Measurements from ENCODE around the gene EPHB1.

Gene EPHB1

DNA sequence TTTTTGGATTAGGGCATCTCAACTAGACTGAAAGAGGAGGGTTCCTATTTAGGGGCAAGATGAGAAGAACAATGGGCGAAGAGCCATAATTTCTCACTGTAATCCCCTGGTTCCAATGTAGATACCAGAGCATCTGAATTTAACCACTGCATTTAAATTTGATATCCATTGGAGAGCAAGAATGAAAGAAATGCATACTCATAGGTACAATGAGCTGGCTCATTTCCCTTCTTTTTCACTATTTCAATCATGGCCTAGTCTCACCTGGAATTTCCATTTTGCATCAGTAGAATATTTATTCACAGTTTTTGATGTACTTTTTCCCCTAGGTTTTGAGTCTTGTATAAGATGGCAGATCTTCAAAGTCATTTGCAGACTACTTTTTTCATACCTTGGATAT is 13.8 kb downstream of the EPHB1 start:
- DNase-seq (ENCODE audit: low read depth in 3 of 3), result no peak

DNA sequence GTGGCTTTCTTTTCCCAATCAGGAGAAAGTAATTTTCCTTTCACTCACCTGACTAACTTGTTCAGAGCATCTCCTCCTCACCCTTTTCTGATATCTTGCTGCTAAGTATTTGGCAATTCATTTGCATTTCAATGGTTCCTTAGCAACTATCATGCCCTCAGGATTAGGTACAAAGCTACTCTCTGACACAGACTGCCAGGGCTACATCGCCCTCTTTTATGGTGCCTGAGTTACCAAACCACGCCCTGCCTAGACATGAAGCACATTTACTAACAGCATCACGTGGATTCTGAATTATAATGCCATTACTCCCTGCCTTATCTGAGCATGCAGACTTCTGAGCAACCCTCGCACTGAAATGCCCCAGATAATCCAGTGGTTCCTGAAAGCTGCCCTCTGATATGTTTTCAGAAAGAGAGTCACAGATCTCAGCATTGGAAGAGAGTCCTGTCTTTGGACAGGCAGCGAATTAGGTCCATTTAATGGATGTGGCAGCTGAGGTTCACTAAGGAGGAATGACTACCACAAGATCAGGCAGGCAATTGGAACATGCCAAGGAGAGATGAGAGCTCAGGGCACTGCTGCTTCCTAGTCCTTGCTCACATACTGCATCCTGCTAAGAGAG is 14.5 kb downstream of the EPHB1 start:
- no peak for DNase-seq (ENCODE audit: low read depth in 3 of 3)

DNA sequence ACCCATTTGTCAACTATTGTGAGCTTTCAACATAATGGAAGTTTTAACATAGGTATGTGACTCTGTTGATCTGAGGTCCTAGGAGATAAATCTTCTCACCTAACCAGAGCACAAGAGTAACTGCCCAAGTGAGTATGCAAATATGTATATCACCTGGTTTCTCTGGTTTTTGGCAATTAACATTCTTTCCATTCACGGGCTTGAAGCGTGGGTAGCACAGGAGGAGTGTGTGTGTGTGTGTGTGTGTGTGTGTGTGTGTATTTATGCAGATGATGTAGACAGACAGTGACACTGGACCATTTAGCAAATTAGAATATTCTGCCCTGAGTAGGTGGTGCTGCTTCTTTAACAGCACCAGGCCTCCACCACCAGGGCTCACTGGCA is 15.0 kb downstream of the EPHB1 start:
- no peak for DNase-seq (ENCODE audit: low read depth in 3 of 3)

DNA sequence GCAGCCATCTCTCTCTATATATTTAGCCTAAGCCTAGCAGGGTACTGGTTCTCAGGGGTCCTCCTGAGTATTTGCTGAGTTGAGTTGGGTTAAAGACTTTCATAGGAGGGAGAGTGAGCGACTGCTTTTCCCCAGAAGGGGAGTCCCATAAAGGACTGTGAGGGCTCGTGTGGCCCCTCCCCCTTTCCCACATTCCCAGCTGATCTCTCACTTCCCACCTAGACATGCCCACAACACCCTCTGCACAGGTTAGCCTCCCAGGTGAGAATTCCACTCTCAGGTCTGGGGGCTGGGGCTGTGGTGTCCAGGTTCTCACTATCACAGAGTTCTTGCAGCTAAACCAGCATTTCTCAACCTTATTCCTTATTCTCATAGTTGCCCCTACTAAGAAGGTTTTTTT is 15.8 kb downstream of the EPHB1 start:
- no peak for DNase-seq (ENCODE audit: low read depth in 3 of 3)

DNA sequence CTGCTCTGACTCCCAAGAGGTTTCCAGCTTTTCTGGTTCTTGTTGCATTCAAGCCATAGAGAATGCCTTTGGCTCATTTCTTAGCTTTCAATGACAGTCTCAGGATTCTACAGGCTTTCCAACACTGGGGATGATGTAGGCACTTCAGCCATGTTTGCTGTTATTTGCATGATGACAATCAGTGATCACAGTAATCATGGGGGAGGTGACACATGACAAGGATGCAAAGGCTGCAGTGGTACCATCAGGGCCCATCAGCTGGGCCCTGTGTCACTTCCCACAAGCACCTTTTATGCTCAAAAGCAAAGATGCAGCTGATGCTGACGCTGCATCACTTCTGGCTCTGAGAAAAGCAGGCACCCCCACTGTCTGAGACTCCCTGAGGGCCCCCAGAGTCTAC is 18.6 kb downstream of the EPHB1 start:
- no peak for DNase-seq (ENCODE audit: low read depth in 3 of 3)

DNA sequence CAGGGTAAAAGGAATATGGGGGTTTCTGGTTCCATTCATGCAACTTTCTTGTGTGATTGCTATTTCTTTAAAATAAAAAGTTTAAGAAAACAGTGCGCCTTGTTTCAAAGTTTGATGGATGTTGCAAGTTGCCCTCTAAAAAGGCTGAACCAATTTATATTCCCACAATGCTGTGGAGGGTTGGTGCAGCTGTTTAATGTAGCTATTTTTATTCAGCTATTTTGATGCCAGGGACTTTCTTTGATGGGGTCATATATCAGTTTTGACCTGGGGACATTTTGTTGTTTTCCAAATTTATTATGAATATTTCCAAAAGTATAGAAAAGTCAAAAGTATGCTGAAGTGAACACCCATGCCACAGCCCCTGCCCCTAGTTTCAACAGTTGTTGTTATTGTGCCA is 20.5 kb downstream of the EPHB1 start:
- DNase-seq (ENCODE audit: low read depth in 3 of 3), result no peak

DNA sequence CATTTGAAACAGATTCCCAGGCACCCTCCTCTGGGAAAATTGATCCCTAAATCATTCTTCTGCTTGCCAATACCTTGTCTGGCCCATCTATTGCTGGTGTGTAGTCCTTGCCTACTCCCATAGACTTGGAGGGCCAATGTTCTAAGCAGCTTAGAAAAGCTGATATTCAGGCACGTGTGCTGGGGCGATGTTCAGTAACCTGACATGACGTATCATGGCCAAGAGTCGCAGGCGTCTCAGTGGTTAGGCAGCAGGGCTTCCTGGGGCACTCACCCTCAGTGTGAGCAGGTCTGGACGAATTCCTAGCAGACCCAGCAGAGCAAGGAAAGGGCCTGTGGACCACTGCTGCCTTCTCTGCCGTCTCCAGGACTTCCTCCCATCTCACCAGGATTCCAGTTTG is 21.6 kb downstream of the EPHB1 start:
- no peak for DNase-seq (ENCODE audit: low read depth in 3 of 3)

DNA sequence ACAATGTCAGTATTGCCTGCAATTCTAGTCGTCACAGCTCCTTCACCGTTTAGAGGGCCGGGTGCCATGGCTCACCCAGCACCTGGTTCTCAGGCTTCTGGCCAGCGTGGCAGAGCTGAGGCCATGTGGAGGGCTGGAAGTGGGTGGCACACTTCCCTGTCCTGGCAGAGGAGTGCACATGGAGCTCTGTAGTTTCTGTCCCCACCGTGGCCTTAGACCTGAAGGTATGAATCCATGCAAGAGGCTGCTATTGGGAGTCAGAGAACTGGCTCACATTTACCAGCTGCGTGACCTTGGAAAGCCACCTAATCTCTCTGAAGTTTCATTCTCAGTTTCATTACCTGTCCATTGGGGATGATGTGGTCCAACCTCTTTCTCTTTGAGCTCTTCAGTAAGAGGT is 22.2 kb downstream of the EPHB1 start:
- DNase-seq (ENCODE audit: low read depth in 3 of 3), result no peak

DNA sequence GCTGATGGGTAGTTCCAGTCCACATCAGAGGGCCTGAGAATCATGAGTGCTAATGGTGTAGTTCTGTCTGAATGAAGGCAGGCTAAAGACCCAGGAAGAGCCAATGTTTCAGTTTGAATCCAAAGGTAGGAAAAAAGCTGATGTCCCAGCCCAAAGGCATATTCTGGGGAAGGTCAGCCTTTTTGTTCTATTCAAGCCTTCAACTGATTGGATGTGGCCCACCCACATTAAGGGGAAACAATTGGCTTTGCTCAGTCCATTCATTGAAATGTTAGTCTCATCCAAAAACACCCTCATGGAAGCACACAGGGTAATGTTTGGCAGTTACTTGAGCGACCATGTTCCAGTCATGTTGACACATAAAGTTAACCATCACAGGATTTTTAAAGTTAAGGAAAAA is 25.9 kb downstream of the EPHB1 start:
- DNase-seq (ENCODE audit: low read depth in 3 of 3), result no peak

DNA sequence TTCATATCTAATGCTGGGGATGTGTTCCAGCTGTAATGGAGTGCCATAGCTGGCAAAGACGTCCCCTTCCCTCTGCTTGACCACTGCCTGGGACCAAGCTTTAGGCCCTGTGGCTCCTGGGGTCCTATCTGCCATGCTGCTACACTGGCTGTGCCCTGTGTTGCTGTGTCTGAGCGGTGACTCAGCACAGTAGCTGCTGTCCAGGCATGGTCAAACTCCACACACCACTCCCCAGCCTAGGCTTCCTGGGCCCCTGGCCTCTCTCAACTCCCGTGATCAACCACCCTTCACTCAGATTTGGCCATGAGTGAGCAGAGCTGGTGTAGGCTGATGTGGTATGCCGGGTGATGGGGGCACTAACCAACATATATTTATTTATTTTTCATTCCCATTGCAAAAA is 27.0 kb downstream of the EPHB1 start:
- DNase-seq (ENCODE audit: low read depth in 3 of 3), result no peak

DNA sequence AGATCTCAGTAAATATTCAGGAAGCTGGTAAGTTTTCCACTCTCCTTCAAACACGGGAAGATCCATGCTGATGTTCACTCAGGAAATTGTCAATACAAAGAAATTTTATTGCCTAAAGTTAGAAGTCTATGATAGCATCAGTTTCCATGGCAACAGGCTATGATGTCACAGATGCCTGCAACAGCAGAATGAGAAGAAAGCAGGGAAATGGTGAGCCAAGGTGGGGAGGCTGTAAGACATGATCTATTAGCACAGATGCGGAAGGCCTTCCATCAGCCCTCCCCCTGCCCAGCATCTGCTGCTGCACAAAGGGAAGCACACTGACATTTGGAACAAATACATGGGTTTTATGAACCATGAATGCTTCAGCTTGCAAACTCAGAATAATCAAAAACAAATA is 28.6 kb downstream of the EPHB1 start:
- no peak for DNase-seq (ENCODE audit: low read depth in 3 of 3)

DNA sequence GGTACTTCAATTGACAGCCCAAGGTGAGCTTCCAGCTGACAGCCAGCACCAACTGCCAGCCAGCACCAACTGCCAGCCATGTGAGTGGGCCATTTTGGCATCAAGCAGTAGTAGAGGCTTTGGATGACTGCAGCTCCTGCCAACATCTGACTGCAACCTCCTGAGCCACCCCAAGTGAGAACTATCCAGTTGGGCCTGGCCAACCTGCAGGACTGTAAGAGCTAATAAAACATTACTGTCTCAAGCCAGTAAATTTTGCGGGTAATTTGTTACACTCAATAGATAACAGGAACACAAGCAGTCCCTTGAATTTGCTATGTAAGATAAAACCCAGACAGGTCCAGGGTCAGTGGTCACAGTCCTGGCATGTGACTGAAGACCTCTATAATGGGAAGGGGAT is 29.7 kb downstream of the EPHB1 start:
- DNase-seq (ENCODE audit: low read depth in 3 of 3), result no peak

DNA sequence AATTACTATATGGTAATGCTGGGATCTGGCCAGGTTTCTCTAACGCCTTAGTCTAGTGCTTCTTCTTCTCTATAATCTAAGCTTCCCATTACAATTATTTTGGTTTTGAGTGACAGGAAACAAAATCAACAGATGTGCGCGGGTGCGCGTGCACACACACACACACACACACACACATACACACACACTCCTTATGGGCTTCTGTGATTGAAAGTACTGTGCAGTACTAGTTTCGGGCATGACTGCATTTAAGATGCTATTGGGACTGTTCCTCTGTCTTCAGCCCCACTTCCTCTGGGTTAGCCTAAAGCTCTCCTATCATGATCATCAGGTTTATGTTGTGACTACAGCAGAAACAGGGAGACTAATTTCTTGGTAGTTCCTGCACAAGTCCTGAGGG is 32.2 kb downstream of the EPHB1 start:
- DNase-seq (ENCODE audit: low read depth in 3 of 3), result no peak

DNA sequence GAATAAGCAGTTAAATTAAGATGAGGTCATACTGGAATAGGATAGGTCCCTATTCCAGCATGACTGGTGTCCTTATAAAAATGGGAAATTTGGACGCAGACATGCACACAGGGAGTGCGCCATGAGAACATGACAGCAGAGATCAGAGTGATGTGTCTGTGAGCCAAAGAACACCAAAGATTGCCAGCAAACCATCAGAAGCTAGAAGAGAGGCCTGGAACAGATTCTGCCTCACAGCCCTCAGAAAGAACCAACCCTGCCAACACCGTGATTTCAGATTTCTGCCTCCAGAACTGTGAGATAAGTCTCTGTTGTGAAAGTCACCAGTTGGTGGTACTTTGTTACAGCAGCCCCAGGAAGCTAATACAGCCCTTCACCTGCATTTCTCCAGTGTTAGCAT is 34.7 kb downstream of the EPHB1 start:
- DNase-seq (ENCODE audit: low read depth in 3 of 3), result no peak

DNA sequence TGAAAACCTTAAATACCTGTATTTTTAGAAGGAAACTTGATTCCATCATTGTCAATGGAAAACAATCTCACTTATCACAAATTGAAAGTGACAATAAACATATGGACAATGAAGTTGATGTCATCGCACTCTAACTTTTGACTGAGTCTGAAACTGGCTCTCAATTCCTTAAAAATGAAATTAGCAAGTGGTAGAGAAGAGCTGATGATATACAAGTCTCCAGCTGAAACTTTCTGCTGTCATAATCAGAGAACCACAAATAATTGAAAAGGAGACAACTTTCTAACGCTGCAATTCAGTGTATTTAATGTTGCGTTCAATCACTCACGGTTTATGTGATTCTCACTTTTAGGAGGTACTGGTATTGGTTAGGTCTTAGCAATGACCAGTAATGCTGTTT is 37.5 kb downstream of the EPHB1 start:
- DNase-seq (ENCODE audit: low read depth in 3 of 3), result no peak

DNA sequence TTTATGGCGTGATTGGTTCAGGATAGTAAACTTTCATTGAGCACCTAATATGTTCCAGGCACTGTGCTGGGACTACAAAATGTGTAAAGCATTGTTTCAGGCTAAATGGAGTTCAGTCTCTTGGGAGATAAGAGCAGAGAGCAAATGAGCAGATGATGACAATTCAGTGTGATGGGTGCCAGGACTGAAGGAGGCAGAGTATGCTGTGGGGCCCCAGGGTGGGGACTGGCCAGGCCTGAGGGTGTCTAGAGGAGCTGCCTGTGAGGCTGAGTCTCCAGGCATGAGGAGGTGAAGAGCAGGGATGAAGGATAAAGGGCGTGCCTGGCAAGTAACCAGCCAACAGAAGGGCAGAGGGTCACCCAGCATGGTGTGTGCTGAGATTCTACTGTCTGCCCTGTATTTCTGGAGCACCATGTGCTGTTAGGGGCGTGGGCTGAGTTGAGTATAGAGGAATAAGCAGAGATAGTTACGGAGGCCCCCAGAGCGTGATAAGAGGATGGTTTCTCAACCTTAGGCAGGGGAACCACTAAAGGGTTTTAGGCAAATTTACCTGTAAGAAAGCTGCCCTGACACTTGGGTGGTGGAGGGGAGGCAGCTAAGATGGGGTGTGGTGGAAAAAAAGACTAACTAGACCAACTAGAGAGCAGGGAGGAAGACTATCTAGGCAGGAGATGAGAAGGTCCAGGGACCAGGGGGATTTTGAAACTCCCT is 38.5 kb downstream of the EPHB1 start:
- no peak for DNase-seq (ENCODE audit: low read depth in 3 of 3)

DNA sequence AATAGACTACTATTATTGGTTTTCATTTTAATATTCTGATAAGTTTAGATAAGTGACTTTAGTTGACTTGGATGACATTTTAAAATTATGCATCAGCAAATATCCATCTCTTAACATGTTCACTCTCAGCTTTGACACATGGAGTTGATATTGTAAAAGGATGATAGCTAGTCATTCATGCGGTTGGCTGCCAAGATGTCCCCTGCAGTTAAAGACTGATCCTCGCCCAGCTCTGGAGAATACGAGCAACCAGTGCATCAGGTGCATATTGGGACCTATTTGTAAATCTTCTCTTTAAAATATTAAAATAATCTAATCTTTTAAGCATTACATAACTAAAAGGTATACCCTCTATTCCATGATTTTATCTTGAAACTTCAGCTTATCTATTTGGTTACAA is 41.9 kb downstream of the EPHB1 start:
- no peak for DNase-seq (ENCODE audit: low read depth in 3 of 3)

DNA sequence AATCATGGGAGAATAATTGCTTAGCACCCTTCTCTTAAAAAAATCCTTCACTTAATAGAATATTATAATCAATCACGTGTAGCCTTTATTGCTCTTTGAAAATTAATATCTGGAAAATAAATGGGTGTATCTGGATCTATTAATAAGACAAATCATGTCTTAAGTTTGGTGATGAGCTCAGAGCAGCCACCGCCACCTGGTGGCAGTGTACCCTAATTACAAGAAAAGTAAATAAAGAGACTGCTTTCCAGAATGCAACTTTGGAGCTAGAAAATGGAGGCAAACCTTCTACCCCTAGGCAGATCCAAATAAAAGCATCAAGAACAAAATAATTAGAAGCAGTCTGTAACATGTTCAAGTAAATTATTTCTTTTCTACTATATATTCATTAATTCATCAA is 43.5 kb downstream of the EPHB1 start:
- DNase-seq (ENCODE audit: low read depth in 3 of 3), result no peak

DNA sequence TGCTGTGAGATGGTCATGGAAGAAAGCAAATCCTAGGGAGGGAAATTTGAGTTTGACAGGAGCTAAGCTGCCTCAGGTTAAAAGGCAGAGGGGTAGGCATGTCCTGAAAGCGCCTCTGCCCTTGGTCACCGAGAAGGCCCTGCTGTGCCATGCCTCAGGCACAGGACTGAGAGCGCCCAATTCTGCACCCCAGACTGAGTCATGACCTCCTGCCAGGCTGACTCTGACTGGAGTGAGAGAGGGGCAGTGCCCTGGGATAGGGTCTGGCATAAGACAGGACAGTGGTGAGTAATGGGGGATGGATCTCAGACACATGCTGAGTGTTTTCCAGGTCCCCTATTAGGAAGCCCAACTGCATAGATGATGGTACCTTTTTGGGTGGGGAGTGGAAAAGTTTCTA is 44.4 kb downstream of the EPHB1 start:
- no peak for DNase-seq (ENCODE audit: low read depth in 3 of 3)

DNA sequence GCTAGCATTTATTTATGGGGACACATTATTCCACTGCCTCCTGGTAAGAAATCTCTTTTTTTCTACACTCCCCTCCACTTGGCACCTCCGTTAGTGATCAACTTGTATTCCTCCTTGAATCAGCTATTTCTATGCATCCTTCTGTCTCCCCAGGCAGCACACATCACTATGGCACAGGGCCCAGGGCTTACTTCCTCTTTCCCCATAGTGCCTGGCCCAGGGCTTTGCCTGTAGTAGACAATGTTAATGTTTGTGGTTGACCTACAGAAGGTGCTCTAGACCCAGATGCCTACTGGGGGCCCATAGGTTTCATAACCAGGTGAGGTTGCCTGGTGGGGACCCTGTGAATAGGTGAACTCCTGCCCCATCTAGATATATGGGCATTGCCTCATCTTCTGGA is 44.9 kb downstream of the EPHB1 start:
- no peak for DNase-seq (ENCODE audit: low read depth in 3 of 3)

DNA sequence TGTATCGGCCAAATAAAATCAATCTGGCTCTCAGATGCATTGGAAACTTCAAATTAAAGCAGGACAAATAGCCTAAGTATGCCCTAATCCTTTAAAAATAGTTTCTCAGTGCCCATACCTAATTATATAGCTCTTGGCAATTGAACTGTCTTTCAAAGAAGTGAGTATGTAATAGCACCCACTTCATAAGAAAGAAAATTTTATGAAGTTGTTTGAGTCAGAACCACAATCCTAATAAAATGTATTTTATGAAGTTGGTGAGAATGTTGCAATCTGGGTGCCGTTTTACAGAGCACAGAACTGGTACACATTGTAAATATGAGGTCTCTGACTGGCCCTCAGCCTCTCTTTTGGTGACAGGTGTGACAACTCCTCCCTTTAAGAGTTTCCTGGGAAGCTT is 45.4 kb downstream of the EPHB1 start:
- DNase-seq (ENCODE audit: low read depth in 3 of 3), result no peak

DNA sequence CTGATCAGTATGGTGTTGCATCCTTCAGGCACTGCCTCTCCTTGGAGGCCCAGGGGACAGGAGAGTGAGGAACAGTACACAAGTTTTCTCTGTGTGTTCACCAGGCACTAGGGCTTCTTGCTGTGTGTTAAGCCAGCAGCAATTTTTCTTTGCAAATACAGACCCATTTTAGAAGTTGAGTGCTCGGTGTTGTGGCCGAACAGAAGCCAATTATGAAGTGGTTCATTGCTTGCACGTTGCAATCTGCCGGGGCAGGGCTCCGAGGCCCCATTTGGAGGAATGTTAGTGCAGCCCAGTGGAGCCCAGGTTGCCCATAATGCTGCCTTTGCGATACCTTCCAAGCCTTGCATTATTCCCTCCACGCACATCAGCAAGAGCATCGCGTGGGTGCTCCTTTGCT is 51.0 kb downstream of the EPHB1 start:
- no peak for DNase-seq (ENCODE audit: low read depth in 3 of 3)

DNA sequence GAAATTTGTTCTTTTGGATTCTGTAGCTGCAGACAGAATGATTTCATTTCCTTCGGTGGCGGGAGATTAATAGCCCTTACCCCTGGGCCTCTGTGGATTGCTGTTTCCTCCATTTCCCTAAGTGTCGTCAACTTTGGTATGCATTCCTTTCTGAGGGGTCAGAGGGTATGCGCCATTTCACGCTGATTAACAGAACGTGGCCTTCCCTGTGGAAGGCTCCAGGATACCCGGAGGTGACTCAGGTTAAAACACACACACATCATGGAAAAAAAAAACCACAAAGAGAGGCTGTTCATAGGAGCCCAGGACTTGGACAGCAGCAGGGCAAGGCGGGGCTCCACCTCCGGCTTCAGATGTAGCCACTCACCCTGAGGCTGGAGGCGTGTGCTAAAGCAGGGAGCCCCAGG is 51.9 kb downstream of the EPHB1 start:
- DNase-seq (ENCODE audit: low read depth in 3 of 3), result no peak

DNA sequence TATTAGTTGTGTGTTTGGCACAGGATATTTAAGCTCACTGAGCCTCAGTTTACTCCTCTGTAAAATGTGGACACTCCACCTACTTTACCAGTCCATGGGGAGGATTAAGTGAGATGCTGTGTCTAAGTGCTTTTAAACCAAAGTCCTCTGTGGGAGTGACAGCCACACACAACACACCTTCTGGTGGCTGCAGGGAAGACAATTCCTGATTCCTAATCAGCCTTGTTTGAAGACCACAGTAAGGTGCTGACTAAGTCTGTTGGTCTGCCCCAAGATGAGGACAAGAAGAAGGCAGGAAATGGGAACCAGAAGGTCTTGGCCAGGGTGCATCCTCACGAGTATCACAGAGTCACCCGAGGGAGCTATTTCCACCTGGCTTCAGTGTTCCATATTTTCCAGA is 52.3 kb downstream of the EPHB1 start:
- no peak for DNase-seq (ENCODE audit: low read depth in 3 of 3)
